MCF 10A (cell line): ENCODE data around the gene TEDDM1. TPM values are rescaled to one million over a fixed set of nuclear protein-coding genes. Genes with fewer than 3 reads are reported as not detected.
"Not testable (repeated sequence)": the region's sequence is repeated elsewhere in the genome, so short reads cannot be mapped to it uniquely, and the experiment has no call there.

Experiments used
- Bru-seq: library from RNA; stranded (reverse); fragments of 400-500 nt; gene quantifications from one replicate; lab custom pipeline; 2021; lab: Mats Ljungman, UMichigan
- BruChase-seq, 2 experiments: library from RNA; stranded (reverse); fragments of 400-500 nt; gene quantifications; one replicate each; lab custom pipeline; 2021; lab: Mats Ljungman, UMichigan
- BruUV-seq: library from RNA; stranded (reverse); fragments of 400-500 nt; replicated peaks from 2 replicates; lab custom pipeline; 2021; lab: Mats Ljungman, UMichigan
- CTCF ChIA-PET: fragments of 300-600 bp; sonication (Branson Sonifier 250); formaldehyde crosslinking; extraction: SDS; loops from one replicate; lab custom pipeline; 2021; ENCODE audit warnings: antibody characterized with exemption, inconsistent platforms; lab: Yijun Ruan, JAX
- POLR2A ChIA-PET: fragments of 300-600, 350-650 bp; sonication (Branson Sonifier 250); formaldehyde crosslinking; extraction: SDS; loops from one replicate; lab custom pipeline; 2020; ENCODE audit warnings: antibody characterized with exemption, inconsistent platforms; lab: Yijun Ruan, JAX
- DNase-seq: peaks from one replicate; pipeline ENCODE4 v3.0.0-alpha.2; 2018; ENCODE audit not compliant: unreplicated experiment
- H3K27ac Mint-ChIP-seq: one replicate; pipeline ENCODE4 v1.8.0; 2022; ENCODE audit warnings: mild to moderate bottlenecking, low read depth, mixed read lengths; ENCODE audit not compliant: unreplicated experiment
- H3K27me3 Mint-ChIP-seq: one replicate; pipeline ENCODE4 v1.8.0; 2022; ENCODE audit warnings: mixed read lengths; ENCODE audit not compliant: insufficient read depth, unreplicated experiment
- H3K36me3 Mint-ChIP-seq: one replicate; pipeline ENCODE4 v1.8.0; 2022; ENCODE audit warnings: mild to moderate bottlenecking, moderate library complexity, mixed read lengths; ENCODE audit not compliant: insufficient read depth, unreplicated experiment
- H3K4me1 Mint-ChIP-seq: one replicate; pipeline ENCODE4 v1.8.0; 2022; ENCODE audit warnings: mixed read lengths; ENCODE audit not compliant: insufficient read depth, unreplicated experiment
- H3K4me3 Mint-ChIP-seq: one replicate; pipeline ENCODE4 v1.8.0; 2022; ENCODE audit warnings: mild to moderate bottlenecking, moderate library complexity, mixed read lengths; ENCODE audit not compliant: unreplicated experiment
- H3K9me3 Mint-ChIP-seq: one replicate; pipeline ENCODE4 v1.8.0; 2022; ENCODE audit warnings: mixed read lengths; ENCODE audit not compliant: unreplicated experiment
- intact Hi-C: fragments of 100-400 bp; cut with micrococcal nuclease; formaldehyde crosslinking; loops from 2 replicates; pipeline ENCODE4 v1.14.1; 2022
- long read RNA-seq: library from polyadenylated mRNA; stranded (forward); transcript quantifications from one replicate; pipeline ENCODE4 v2.0.0, GENCODE V29; 2022
- total RNA-seq: library from RNA; stranded (reverse); gene quantifications from 2 replicates; pipeline ENCODE4 v1.2.3, GENCODE V29; 2022
- TF ChIP-seq, protein P1 (sequence below): fragments of 200-600 bp; IDR thresholded peaks from one replicate; pipeline ENCODE4 v1.8.0; 2022; ENCODE audit warnings: antibody characterized with exemption, mild to moderate bottlenecking; ENCODE audit not compliant: unreplicated experiment

TEDDM1 gene, protein sequence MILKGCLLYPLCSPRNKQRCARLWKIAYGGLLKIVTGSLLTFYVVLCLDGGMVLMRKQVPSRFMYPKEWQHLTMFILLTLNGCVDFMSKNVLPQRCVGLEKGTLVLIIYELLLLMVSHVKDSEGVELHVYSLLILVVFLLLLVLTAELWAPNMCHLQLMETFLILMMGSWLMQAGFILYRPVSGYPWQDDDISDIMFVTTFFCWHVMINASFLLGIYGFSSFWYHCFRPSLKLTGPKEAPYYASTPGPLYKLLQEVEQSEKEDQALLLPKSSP
- total RNA-seq (not detected in 2 replicates), Bru-seq, nascent RNA (not detected), BruChase-seq, experiment 1, labeled RNA remaining after a 6-hour chase (not detected), BruChase-seq, experiment 2, labeled RNA remaining after a 2-hour chase (not detected)
- long read RNA-seq: 0 reads

DNA sequence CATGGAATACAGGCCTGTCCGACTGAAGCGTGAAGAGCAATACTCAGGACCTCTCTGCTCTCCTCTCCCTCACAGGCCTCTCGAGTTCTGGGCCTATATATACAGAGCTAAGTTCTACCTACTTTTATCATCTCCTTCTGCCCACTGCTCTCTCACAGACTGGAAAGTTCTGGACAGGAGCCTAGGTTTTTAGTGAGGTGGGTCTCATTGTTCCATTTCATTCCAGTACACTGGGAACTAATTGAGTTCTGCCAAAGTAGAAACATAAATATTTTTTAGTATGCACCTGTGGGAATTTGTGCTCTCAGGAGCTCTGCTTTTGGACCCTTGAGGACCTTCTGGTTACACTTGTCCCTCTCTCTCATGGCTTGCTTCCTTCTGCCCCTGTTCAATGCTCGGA is at the start of gene TEDDM1:
TSS of gene TEDDM1 (minus strand) at position 101 of the 400 bp plus-strand sequence. CDS start 182 bp downstream, outside the sequence.
- DNase-seq: no peak
- no peaks in the 10 kb centered on the region for H3K36me3 Mint-ChIP-seq
- H3K9me3 Mint-ChIP-seq: peaks cover 4% of the 10 kb centered on the region
- ChIA-PET POLR2A (interaction anchor here (0.8 to 3.1 kb wide), 2 partner anchors 201 to 313 kb away, joined by 3 to 9 read pairs; no protein-coding TSS in a partner anchor), CTCF (interaction anchor here (0.5 to 10.9 kb wide), 8 partner anchors 8 to 1215 kb away, joined by 3 to 450 read pairs (median 5); no protein-coding TSS in a partner anchor)
- no TSS peak for BruUV-seq
- TF ChIP-seq, protein P1, sequence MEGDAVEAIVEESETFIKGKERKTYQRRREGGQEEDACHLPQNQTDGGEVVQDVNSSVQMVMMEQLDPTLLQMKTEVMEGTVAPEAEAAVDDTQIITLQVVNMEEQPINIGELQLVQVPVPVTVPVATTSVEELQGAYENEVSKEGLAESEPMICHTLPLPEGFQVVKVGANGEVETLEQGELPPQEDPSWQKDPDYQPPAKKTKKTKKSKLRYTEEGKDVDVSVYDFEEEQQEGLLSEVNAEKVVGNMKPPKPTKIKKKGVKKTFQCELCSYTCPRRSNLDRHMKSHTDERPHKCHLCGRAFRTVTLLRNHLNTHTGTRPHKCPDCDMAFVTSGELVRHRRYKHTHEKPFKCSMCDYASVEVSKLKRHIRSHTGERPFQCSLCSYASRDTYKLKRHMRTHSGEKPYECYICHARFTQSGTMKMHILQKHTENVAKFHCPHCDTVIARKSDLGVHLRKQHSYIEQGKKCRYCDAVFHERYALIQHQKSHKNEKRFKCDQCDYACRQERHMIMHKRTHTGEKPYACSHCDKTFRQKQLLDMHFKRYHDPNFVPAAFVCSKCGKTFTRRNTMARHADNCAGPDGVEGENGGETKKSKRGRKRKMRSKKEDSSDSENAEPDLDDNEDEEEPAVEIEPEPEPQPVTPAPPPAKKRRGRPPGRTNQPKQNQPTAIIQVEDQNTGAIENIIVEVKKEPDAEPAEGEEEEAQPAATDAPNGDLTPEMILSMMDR: no peak
- intact Hi-C loops: no loop called here
- no peaks in the 10 kb centered on the region for H3K27me3 Mint-ChIP-seq
- H3K4me3 Mint-ChIP-seq: no peak within 1 kb of the TSS
- H3K4me1 Mint-ChIP-seq: peaks cover 22% of the 10 kb centered on the region
- no peak within 1 kb of the TSS for H3K27ac Mint-ChIP-seq

DNA sequence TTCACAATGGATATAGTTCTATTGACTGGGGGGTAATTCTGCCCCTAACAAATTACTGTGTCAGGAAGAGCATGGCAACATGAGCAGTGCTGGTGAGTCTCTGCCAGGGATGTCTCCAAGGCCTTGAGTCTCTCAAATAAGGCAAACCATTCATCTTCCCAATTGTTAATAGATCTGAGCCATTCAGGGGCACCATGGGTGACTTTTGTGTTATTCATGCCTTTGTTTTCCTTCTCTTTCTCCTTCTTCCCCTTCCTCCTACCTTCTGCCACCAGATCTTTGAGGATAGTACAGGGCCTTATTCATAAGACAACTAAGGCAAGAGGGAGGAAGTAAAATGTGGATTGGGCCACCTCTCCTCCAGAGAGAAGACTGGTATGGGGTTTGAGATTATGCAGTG is 49.6 kb upstream of the TEDDM1 start, which contains the start of gene RGSL1:
TSS of gene RGSL1 (plus strand) at position 60 of the 400 bp plus-strand sequence. CDS start at position 80, 20 bp downstream.
- no TSS peak for BruUV-seq
- TF ChIP-seq, protein P1: no peak
- no peak for DNase-seq
- peaks cover 6% of the 10 kb centered on the region for H3K4me1 Mint-ChIP-seq
- peaks cover 14% of the 10 kb centered on the region for H3K27me3 Mint-ChIP-seq
- H3K36me3 Mint-ChIP-seq: no peaks in the 10 kb centered on the region
- H3K4me3 Mint-ChIP-seq: no peak within 1 kb of the TSS
- POLR2A ChIA-PET: interaction anchor here (0.6 kb wide), 1 partner anchor 60 kb away, joined by 3 read pairs; no protein-coding TSS in a partner anchor
- no peak within 1 kb of the TSS for H3K27ac Mint-ChIP-seq
- intact Hi-C loops: no loop called here
- no peaks in the 10 kb centered on the region for H3K9me3 Mint-ChIP-seq
- CTCF ChIA-PET: interaction anchor here (0.7 to 3.1 kb wide), 3 partner anchors 54 to 145 kb away, joined by 3 to 25 read pairs (median 4); no protein-coding TSS in a partner anchor

DNA sequence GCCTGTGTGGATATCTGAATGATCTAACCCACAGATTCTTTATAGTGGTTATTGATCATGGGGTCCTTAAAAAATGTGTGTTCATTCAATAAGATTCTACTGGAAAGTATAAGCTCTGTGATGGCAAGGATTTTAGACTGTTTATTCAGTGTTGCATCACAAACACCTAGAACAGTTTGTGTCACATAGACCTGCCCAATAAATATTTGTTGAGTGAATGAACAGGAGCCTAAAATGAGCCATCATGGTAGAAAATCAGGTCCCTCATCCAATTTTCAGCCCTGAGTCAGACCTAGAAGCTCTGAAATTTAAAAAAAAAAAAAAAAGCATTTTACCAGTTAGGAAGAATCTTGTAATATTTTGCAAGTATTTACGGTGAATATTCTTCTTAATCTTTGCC is 47.2 kb upstream of the TEDDM1 start:
- Mint-ChIP-seq H3K27me3 (no peaks in the 10 kb centered on the region), H3K4me1 (peaks cover 6% of the 10 kb centered on the region), H3K9me3 (no peaks in the 10 kb centered on the region), H3K4me3 (no peak overlapping the region), H3K27ac (no peak overlapping the region), H3K36me3 (no peaks in the 10 kb centered on the region)
- ChIA-PET CTCF (interaction anchor here (0.5 to 3.1 kb wide), 11 partner anchors 19 to 521 kb away, joined by 3 to 25 read pairs (median 4); partner anchors contain the start of gene RNASEL), POLR2A (interaction anchor here (0.7 to 0.9 kb wide), 4 partner anchors 10 to 459 kb away, joined by 3 to 4 read pairs (median 3); no protein-coding TSS in a partner anchor)
- BruUV-seq: no TSS peak
- intact Hi-C loops: no loop called here
- no peak for DNase-seq
- TF ChIP-seq, protein P1: no peak

DNA sequence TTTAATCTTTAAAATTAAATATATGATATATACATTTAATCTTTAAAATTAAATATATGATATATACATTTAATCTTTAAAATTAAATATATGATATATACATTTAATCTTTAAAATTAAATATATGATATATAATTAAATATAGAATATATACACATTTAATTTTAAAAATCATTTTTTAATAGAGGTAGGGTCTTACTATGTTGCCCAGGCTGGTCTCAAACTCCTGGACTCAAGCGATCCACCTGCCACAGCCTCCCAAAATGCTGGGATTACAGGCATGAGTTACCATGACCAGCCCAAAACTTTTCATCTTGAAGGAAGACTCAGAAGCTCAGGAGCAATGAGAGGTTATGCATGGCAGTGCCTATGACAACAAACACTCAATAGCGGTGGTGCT is 46.7 kb upstream of the TEDDM1 start:
- H3K4me1 Mint-ChIP-seq, H3K9me3 Mint-ChIP-seq, H3K36me3 Mint-ChIP-seq, BruUV-seq, DNase-seq, H3K27ac Mint-ChIP-seq, H3K4me3 Mint-ChIP-seq, intact Hi-C loops, H3K27me3 Mint-ChIP-seq: not testable (repeated sequence)
- POLR2A ChIA-PET: interaction anchor here (0.7 to 0.9 kb wide), 3 partner anchors 141 to 460 kb away, joined by 3 to 4 read pairs (median 3); no protein-coding TSS in a partner anchor
- CTCF ChIA-PET: interaction anchor here (0.5 to 3.1 kb wide), 9 partner anchors 19 to 339 kb away, joined by 3 to 25 read pairs (median 4); partner anchors contain the start of gene RNASEL
